Loucy (cell line): ENCODE results near the gene CD177.
"Not testable (repeated sequence)": the region's sequence is repeated elsewhere in the genome, so short reads cannot be mapped to it uniquely, and the experiment has no call there.

Experiments used
- H2AFZ ChIP-seq: fragments of 200-600 bp; sonication (generic); 2 replicates; pipeline ENCODE4 v1.6.0; 2016; ENCODE audit warnings: antibody characterized with exemption, mild to moderate bottlenecking, low read length, moderate library complexity
- H3F3A ChIP-seq: fragments of 200-600 bp; 2 replicates; pipeline ENCODE4 v1.6.0; 2016; ENCODE audit warnings: antibody characterized with exemption, low read depth, mild to moderate bottlenecking
- H3K27me3 ChIP-seq: fragments of 200-600 bp; sonication (generic); 2 replicates; pipeline ENCODE4 v1.6.1; 2014; ENCODE audit warnings: low read length, mild to moderate bottlenecking; ENCODE audit not compliant: insufficient read depth, poor library complexity, severe bottlenecking
- H3K36me3 ChIP-seq: fragments of 200-600 bp; sonication (generic); 2 replicates; pipeline ENCODE4 v1.6.1; 2016; ENCODE audit warnings: low read length; ENCODE audit not compliant: insufficient read depth
- H3K4me1 ChIP-seq: fragments of 200-600 bp; sonication (generic); 2 replicates; pipeline ENCODE4 v1.5.1; 2014; ENCODE audit warnings: low read length, mild to moderate bottlenecking; ENCODE audit not compliant: insufficient read depth, poor library complexity, severe bottlenecking
- H3K4me2 ChIP-seq: fragments of 200-600 bp; sonication (generic); 2 replicates; pipeline ENCODE4 v1.6.0; 2014; ENCODE audit warnings: antibody characterized with exemption, low read length, low read depth, mild to moderate bottlenecking; ENCODE audit not compliant: poor library complexity, severe bottlenecking
- H3K4me3 ChIP-seq: fragments of 200-600 bp; sonication (generic); 2 replicates; pipeline ENCODE4 v1.5.1; 2014; ENCODE audit warnings: low read length, mild to moderate bottlenecking, mixed read lengths; ENCODE audit not compliant: poor library complexity, severe bottlenecking
- H3K79me2 ChIP-seq: fragments of 200-600 bp; sonication (generic); 2 replicates; pipeline ENCODE4 v1.6.1; 2014; ENCODE audit warnings: low read length; ENCODE audit not compliant: insufficient read depth
- H3K9ac ChIP-seq: fragments of 200-600 bp; sonication (generic); 2 replicates; pipeline ENCODE4 v1.6.0; 2014; ENCODE audit warnings: mild to moderate bottlenecking, low read depth, low read length, moderate library complexity; ENCODE audit not compliant: poor library complexity, severe bottlenecking
- H3K9me2 ChIP-seq: fragments of 200-600 bp; sonication (generic); replicated peaks from 2 replicates; pipeline ENCODE4 v1.6.1; 2016; ENCODE audit warnings: low read depth, low read length, mixed read lengths
- H3K9me3 ChIP-seq: fragments of 200-600 bp; sonication (generic); 2 replicates; pipeline ENCODE4 v1.6.1; 2014; ENCODE audit warnings: mild to moderate bottlenecking, antibody characterized with exemption, low read length, low read depth; ENCODE audit not compliant: insufficient read depth
- H4K20me1 ChIP-seq: fragments of 200-600 bp; sonication (generic); 2 replicates; pipeline ENCODE4 v1.6.0; 2014; ENCODE audit warnings: antibody characterized with exemption, low read length, mild to moderate bottlenecking; ENCODE audit not compliant: insufficient read depth, poor library complexity, severe bottlenecking
- CTCF ChIP-seq: fragments of 200-600 bp; sonication (generic); conservative IDR thresholded peaks from 2 replicates; pipeline ENCODE4 v1.5.1; 2014; ENCODE audit warnings: mild to moderate bottlenecking, antibody characterized with exemption, low read length
- EZH2phosphoT487 ChIP-seq: fragments of 200-600 bp; IDR thresholded peaks from 2 replicates; pipeline ENCODE4 v1.6.1; 2018; ENCODE audit warnings: antibody characterized with exemption, mild to moderate bottlenecking, moderate library complexity, borderline replicate concordance

Gene CD177

DNA sequence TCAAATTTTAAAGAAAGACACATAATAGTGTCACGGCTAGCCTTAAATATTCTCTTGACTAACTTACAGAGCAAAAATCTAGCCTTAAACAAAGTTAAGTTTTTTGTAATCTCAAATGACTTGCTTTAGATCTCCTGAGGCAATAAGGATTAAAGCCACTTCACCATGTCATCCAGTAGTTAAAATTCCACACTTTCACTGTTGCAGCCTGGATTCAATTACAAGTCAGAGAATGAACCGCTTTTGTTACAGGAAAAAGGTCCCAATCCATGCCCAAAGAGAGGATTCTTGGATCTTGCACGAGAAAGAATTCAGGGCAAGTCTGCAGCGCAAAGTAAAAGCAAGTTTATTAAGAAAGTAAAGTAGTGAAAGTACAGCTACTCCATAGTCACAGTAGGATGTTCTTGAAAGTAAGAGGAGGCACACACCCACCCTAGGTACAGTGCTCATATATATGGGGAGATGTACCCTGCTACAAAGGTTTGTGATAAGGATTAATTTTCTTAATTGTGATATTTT is 34.6 kb upstream of the CD177 start:
- Histone ChIP-seq H4K20me1 (no peaks in the 10 kb centered on the region), H3K4me2 (no peak overlapping the region), H3K9me2 (no peaks in the 10 kb centered on the region), H2AFZ (no peak overlapping the region), H3K79me2 (no peaks in the 10 kb centered on the region), H3K9me3 (peaks cover 3% of the 10 kb centered on the region; the same call in 1 of the 2 replicates), H3K9ac (no peak overlapping the region), H3K4me1 (no peaks in the 10 kb centered on the region), H3K36me3 (no peaks in the 10 kb centered on the region), H3K27me3 (no peaks in the 10 kb centered on the region), H3K4me3 (no peak overlapping the region), H3F3A (no peaks in the 10 kb centered on the region)
- TF ChIP-seq EZH2phosphoT487 = no peak
- TF ChIP-seq CTCF = no peak

DNA sequence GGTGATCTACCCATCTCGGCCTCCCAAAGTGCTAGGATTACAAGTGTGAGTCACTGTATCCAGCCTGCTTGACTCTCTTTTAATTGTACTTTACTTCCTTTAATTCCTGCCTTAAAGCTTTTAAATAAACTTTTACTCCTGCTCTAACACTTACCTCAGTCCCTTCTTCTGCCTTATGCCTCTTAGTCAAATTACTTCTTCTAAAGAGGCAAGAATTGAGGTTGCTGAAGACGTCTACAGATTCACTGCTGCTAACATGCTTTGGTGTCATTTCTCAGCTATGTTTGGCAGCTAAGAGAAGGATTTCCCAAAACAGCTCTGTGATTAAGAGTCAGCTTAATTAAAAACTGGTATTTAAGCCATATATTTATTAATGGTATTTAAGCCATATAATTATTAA is 32.9 kb upstream of the CD177 start:
- H2AFZ ChIP-seq = no peak overlapping the region
- TF ChIP-seq EZH2phosphoT487 (no peak), CTCF (no peak)
- no peaks in the 10 kb centered on the region for H3K79me2 ChIP-seq
- H3K9me2 ChIP-seq = no peaks in the 10 kb centered on the region
- H3K4me2 ChIP-seq = no peak overlapping the region
- no peaks in the 10 kb centered on the region for H4K20me1 ChIP-seq
- no peak overlapping the region for H3K9ac ChIP-seq
- H3K4me3 ChIP-seq = no peak overlapping the region
- H3K36me3 ChIP-seq = no peaks in the 10 kb centered on the region
- no peaks in the 10 kb centered on the region for H3K27me3 ChIP-seq
- no peaks in the 10 kb centered on the region for H3K4me1 ChIP-seq
- H3F3A ChIP-seq = no peaks in the 10 kb centered on the region
- peaks cover 3% of the 10 kb centered on the region; the same call in 1 of the 2 replicates for H3K9me3 ChIP-seq

GRCh38 chr19:43326761-43327160 is 26.7 kb upstream of the CD177 start:
- H3K36me3 ChIP-seq, H3K4me2 ChIP-seq, H3K79me2 ChIP-seq, H3F3A ChIP-seq, H3K4me1 ChIP-seq, H3K27me3 ChIP-seq, H3K9me3 ChIP-seq, H2AFZ ChIP-seq, H3K9ac ChIP-seq, H3K9me2 ChIP-seq, H3K4me3 ChIP-seq, H4K20me1 ChIP-seq: not testable (repeated sequence)

GRCh38 chr19:43328561-43328960 is 24.9 kb upstream of the CD177 start:
- not testable (repeated sequence) for H3K4me2 ChIP-seq, H4K20me1 ChIP-seq, H2AFZ ChIP-seq, H3K4me1 ChIP-seq, H3K79me2 ChIP-seq, H3K9me2 ChIP-seq, H3K9ac ChIP-seq, H3F3A ChIP-seq, H3K27me3 ChIP-seq, H3K36me3 ChIP-seq, H3K9me3 ChIP-seq, H3K4me3 ChIP-seq

DNA sequence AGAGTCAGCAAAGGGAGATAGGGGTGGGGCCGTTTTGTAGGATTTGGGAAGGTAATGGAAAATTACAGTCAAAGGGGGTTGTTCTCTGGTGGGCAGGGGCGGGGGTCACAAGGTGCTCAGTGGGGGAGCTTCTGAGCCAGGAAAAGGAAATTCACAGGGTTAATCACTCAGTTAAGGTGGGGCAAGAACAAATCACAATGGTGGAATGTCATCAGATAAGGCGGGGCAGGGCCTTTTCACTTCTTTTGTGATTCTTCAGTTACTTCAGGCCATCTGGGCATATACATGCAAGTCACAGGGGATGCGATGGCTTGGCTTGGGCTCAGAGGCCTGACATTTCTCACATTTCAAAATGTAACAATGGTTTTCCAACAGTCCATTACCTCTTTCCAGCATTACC is 24.4 kb upstream of the CD177 start:
- H3K9me2 ChIP-seq, H3K36me3 ChIP-seq, H3K79me2 ChIP-seq, H3K9me3 ChIP-seq, H3K4me2 ChIP-seq, H3K9ac ChIP-seq, H4K20me1 ChIP-seq, H3K4me3 ChIP-seq, H3K27me3 ChIP-seq, H2AFZ ChIP-seq, H3F3A ChIP-seq, H3K4me1 ChIP-seq: not testable (repeated sequence)
